Prostate gland (tissue), 2 donors: ENCODE results near the gene INSRR.

Experiments used
- POLR2A ChIP-seq: fragments of 450-650 bp; IDR thresholded peaks from one replicate; pipeline ENCODE4 v1.6.1; 2016; ENCODE audit warnings: antibody characterized with exemption, mild to moderate bottlenecking
- TF ChIP-seq, protein P1 (sequence below), 4 experiments: fragments of 200-600 bp in 2 of 4; fragments of 450-650 bp in 2 of 4; sonication (generic) in 2 of 4; IDR thresholded peaks; 1 replicate in 3 of 4; 2 replicates in 1 of 4; pipeline ENCODE4 v1.5.1; 2016 to 2019; ENCODE audit warnings: antibody characterized with exemption in 4 of 4, mild to moderate bottlenecking in 2 of 4, moderate library complexity in 2 of 4

DNA sequence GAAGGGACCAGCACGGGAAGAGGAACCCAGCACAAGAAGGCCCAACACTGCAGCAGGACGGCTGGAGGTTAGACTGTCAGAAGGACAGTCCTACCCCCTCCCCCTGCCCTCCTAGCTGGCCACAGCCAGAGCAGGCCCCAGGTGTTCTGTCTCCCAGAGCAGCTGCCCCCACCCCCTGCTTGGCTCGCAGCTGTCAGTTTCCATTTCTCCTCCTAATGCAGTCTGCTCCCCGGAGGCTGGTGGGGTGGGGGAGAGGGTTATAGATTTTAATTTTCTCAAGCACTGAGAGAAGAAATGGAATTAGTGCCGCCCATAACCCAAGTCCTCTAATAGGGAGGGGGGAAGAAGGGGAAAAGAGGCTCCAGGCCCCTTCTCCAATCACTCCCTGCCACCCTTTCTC lies 21.6 kb upstream of the INSRR start:
- TF ChIP-seq, protein P1, sequence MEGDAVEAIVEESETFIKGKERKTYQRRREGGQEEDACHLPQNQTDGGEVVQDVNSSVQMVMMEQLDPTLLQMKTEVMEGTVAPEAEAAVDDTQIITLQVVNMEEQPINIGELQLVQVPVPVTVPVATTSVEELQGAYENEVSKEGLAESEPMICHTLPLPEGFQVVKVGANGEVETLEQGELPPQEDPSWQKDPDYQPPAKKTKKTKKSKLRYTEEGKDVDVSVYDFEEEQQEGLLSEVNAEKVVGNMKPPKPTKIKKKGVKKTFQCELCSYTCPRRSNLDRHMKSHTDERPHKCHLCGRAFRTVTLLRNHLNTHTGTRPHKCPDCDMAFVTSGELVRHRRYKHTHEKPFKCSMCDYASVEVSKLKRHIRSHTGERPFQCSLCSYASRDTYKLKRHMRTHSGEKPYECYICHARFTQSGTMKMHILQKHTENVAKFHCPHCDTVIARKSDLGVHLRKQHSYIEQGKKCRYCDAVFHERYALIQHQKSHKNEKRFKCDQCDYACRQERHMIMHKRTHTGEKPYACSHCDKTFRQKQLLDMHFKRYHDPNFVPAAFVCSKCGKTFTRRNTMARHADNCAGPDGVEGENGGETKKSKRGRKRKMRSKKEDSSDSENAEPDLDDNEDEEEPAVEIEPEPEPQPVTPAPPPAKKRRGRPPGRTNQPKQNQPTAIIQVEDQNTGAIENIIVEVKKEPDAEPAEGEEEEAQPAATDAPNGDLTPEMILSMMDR (IDR thresholded peaks at IDR 0.05): no peak
- no peak for TF ChIP-seq POLR2A
